Glomerular visceral epithelial cell (primary cell): Measurements from ENCODE around the gene LEF1.
A peak's percentile ranks its signal among the peaks of the same experiment; 100 is the strongest.
"Not testable (repeated sequence)": the region's sequence is repeated elsewhere in the genome, so short reads cannot be mapped to it uniquely, and the experiment has no call there.

Experiments used
- DNase-seq: peaks from one replicate; pipeline ENCODE4 v3.0.0-alpha.2; 2016; ENCODE audit errors: extremely low spot score

LEF1 gene

GRCh38 chr4:108060164-108060563 is 108.6 kb downstream of the LEF1 start:
- DNase-seq = peak; percentile 45

- DNase-seq = no peak
Observed at GRCh38 chr4:108058685-108059440, 109.9 kb downstream of the LEF1 start.

GRCh38 chr4:108056418-108056817 is 112.3 kb downstream of the LEF1 start:
- DNase-seq = no peak

- DNase-seq = no peak
Observed at GRCh38 chr4:108055787-108056186, 112.9 kb downstream of the LEF1 start.

DNA sequence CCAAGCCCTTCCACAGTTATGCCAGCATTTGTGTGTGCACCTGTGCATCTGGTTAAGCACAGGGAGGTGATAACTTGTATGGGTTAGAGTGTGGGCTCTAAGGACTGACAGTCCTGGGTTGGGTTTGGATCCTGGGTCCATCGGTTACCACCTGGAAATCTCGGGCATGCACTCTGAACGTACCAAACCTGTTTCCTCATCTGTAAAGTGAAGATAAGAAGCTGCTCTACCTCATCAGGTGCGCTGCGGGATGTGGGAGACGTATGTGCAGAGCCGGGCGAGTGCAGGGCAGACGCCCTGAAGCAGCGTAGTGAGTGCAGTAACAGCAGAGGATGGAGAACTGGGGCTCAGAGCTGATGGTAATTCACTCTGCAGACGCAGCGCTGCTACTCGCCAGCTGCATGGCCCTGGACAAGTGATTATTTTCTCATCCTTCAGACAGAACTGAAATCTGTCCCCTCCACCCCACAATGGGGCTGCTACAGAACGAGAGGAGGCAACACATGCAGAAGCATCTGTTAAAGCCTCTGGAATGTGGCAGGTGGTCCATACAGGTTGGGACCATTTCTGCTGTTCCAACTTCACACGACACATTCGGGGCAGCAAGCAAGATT is 114.6 kb downstream of the LEF1 start:
- DNase-seq = no peak

DNA sequence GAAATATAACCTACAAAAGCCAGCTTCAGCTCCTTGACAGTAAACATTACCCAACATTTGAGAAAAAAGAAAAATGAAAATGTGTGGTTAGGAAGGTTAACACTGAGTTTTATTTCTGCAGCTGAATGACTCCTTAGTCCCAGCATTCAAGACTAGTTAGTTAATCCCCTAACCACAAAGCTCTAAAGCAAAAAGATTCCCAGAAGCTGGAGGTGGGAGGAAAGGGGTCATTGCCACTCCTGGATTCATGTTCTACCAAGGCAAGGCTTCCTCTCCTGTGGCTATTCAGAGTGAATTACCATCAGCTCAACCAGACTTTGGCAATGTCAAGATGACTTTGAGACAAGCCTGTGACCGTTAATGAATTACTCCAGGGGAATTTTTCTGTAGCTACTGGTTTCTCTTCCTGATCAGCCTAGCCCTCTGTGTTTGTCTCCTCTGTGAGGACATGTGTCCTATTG is 115.5 kb downstream of the LEF1 start:
- peak; percentile 48 for DNase-seq

- DNase-seq = no peak
Observed at GRCh38 chr4:108052558-108053120, 116.1 kb downstream of the LEF1 start.

DNA sequence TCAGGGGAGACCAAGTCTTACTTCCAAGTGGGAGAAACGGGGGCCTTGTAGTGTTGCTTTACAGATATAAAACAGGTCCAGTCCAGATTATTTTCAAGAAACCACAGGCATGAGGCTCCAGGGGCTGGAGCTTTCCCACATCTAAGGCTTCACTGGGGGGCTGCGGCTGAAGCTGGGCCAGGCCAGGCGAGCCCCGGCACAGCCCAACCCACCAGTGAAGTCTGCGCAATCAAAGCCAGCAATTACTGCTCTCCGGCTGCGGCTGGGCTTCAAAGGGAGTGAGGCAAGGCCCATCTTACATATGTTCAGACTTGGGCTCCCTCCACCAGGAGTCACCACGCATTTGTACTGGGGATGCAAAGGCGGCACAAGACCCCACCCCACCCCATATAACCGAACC is 117.4 kb downstream of the LEF1 start:
- DNase-seq = no peak

GRCh38 chr4:108050166-108051111 is 118.3 kb downstream of the LEF1 start:
- DNase-seq = not testable (repeated sequence)

GRCh38 chr4:108049406-108049805 is 119.3 kb downstream of the LEF1 start:
- DNase-seq = no peak

DNA sequence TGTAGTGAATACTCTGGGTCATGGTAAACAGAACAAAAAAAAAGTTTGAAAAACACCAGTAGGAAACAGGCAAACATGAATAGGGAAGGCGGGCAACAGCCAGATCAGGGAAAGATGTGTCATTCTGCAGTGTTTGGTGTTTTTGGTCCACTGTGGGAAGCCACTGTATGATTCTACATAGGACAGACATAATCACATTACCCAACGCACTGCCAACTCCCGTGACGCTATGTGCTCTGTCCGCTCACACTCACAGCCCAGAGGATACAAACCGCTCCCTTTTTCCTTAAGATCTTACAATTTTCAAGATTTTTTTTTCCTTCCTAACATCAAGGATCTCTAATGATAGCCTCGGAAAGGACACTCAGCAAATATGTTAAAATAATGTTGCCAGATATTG is 119.7 kb downstream of the LEF1 start:
- no peak for DNase-seq

DNA sequence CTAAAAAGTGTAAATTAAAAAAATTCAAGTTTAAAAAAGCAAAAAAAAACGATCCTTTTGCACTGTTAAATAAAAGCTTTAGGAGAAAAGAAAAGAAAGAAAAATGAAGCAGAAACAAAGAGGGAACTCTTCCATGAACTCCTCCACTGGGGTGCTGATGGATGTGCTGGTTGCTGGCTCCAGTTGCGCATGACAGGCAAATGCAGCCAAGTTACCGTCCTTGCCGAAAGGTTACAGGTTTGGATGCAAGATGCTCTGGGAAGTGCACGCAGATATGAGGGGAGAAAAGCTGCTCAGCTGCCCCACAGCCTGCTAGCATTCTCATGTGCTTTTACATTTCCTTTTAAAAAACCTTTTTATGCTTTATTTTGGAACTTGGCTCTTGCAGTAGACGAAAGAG is 120.6 kb downstream of the LEF1 start:
- DNase-seq = no peak

DNA sequence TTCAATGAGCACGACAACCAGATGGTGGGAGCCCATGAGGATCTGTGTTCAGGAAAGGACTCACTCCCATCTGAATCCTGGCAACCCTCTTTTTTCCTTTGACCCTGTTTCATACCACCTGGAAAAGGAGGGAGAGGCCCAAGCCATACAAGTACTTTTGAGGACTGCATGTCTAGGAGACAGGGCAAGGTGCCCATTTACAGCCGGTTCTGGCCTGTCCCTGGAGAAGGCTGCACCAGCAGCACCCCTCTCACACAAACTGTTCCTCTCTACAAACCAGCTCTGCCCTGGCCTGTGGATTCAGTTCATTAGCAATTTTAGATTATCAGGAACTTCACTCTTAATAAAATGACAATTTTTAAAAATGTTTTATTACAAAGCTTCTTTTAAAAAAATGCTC is 121.5 kb downstream of the LEF1 start:
- DNase-seq = no peak

DNA sequence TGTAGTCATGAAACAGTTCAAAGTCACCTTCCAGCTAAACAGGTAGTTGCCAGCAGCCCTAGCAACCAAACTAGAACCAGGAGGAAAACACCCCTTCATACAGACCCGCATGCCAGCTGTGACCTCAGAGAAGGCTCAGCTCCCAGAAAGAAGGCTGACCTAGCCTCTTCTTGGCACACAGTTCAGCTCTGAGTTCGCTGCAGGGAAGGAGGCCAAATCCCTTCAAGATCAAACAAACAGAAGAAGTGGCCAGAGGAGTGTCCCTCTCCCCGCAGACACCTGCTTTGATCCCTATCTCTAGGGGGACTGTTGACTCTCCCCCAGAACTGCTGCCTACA is 123.1 kb downstream of the LEF1 start:
- no peak for DNase-seq

GRCh38 chr4:108044951-108045686 is 123.6 kb downstream of the LEF1 start:
- no peak for DNase-seq

DNA sequence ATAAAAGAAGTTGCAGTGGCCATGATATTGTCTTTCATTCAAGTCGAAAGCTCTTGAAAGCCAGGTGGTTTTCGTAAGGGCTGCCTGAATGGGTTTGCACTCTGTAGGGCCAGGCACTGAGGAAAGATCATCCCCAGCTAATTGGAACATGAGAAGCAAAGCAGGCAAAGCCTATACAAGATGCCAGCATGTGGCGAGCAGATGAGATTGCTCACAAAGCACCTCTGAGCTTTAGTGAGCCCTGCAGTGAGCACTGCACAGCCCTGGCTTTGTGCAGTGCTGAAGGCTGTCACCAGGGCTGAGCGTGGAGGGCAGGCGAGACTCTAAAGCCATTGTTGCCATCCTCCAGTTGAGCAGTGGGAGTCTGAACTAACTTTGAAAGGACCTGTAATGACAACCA is 125.2 kb downstream of the LEF1 start:
- no peak for DNase-seq

DNA sequence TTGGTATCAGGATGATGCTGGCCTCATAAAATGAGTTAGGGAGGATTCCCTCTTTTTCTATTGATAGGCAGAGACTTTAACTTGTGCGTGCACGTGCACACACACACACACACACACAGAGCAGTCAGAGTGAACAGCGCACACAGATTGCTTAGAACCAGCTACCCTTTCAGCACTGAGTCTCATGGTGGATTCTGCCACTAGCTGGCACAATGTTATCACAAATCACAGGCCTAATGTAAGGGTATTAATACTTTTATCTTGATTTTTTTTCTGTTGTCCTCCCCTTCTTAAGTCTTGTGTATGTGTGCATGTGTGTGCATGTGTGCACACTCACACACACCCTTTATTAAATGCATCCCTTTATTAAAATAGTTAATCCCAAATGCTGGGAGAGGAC is 125.8 kb downstream of the LEF1 start:
- DNase-seq = no peak

DNA sequence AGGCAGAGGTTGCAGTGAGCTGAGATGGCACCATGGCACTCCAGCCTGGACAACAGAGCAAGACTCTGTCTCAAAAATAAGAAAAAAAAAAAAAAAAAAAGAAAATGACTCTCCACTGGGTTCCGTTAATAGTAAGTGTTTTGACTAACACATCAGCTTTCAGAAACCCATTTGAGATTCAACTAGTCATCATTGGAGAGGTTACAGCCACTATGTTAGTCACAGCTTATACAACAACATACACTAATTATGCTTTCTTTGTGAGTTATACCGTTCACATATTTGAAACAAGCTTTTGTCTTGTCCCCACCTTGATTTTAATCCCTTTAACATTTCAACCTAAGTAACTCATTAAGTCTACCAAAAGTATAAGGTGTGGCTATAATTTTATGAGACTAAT is 130.8 kb downstream of the LEF1 start:
- DNase-seq = no peak

GRCh38 chr4:108036213-108036612 is 132.5 kb downstream of the LEF1 start:
- no peak for DNase-seq

DNA sequence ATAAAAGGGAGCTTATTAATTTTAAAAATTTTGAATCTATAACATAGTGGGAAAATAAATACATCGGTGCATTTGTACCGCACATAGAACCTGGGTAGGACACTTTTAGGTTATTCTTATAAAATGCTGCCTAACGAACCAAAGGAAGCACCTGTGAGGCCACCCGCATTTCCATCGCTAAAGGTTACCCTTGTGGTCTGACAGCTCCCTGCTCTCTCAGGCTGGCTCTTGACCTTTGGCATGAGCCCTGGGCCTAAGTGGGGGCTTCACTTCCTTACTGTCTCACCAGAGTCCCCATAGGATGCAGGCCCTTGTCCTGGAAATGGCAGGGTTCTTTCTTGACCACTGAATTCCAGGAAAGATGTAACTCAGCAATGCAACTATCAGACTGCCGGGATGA is 133.0 kb downstream of the LEF1 start:
- DNase-seq = no peak

GRCh38 chr4:108034565-108034964 is 134.2 kb downstream of the LEF1 start:
- no peak for DNase-seq

DNA sequence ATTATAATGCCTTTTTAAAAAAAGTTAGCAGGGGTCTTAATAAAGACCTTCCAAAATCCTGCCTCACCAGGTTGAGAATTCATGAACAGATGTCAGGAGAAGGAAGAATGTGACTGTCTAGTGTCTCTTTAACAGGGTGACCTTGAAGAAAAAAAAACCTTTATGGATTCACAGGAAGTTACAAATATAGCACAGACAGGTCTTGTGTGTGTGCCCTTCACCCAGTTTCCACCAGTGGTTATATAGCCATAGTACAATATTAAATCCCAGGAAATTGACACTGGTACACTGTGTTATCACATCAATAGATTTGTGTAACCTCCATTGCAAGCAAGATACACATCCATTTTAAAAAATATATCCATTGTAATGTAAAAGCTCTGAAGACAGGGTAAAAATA is 135.4 kb downstream of the LEF1 start:
- DNase-seq = no peak
